H9 (cell line): Measurements from ENCODE around the gene ADGRA1. TPM values are rescaled to one million over a fixed set of nuclear protein-coding genes. Genes with fewer than 3 reads are reported as not detected.

Experiments used
- DNase-seq: peaks from one replicate; pipeline ENCODE4 v3.0.0-alpha.2; 2017
- H2AFZ ChIP-seq: one replicate; pipeline ENCODE4 v1.6.1; 2013; ENCODE audit warnings: mild to moderate bottlenecking, low read length, control low read depth, moderate library complexity
- H2AK5ac ChIP-seq: 2 replicates; pipeline ENCODE4 v1.6.1; 2013; ENCODE audit warnings: low read length, control low read depth, mixed read lengths; ENCODE audit not compliant: insufficient read length
- H2BK120ac ChIP-seq: one replicate; pipeline ENCODE4 v1.6.1; 2013; ENCODE audit warnings: low read depth, mild to moderate bottlenecking, low read length, control low read depth, inconsistent platforms; ENCODE audit not compliant: poor library complexity, severe bottlenecking
- H2BK12ac ChIP-seq: 2 replicates; pipeline ENCODE4 v1.6.1; 2013; ENCODE audit warnings: low read length, control low read depth, mixed read lengths, low read depth; ENCODE audit not compliant: insufficient read length
- H2BK15ac ChIP-seq: 2 replicates; pipeline ENCODE4 v1.6.1; 2013; ENCODE audit warnings: low read depth, low read length, control low read depth
- H2BK20ac ChIP-seq: one replicate; pipeline ENCODE4 v1.6.1; 2013; ENCODE audit warnings: low read depth, mild to moderate bottlenecking, low read length, control low read depth, inconsistent platforms; ENCODE audit not compliant: poor library complexity, severe bottlenecking
- H2BK5ac ChIP-seq: 2 replicates; pipeline ENCODE4 v1.6.1; 2013; ENCODE audit warnings: low read length, control low read depth, mixed read lengths; ENCODE audit not compliant: insufficient read length
- H3K14ac ChIP-seq: 2 replicates; pipeline ENCODE4 v1.6.1; 2013; ENCODE audit warnings: low read length, control low read depth; ENCODE audit not compliant: insufficient read depth
- H3K18ac ChIP-seq: 2 replicates; pipeline ENCODE4 v1.6.1; 2013; ENCODE audit warnings: low read depth, mild to moderate bottlenecking, mixed read lengths, low read length, control low read depth; ENCODE audit not compliant: insufficient read length
- H3K23ac ChIP-seq: 2 replicates; pipeline ENCODE4 v1.6.1; 2013; ENCODE audit warnings: low read length, control low read depth, mixed read lengths, low read depth; ENCODE audit not compliant: insufficient read length
- H3K23me2 ChIP-seq: 2 replicates; pipeline ENCODE4 v1.6.1; 2013; ENCODE audit warnings: low read depth, mild to moderate bottlenecking, mixed read lengths, low read length, control low read depth; ENCODE audit not compliant: insufficient read length, poor library complexity, severe bottlenecking
- H3K27ac ChIP-seq: 2 replicates; pipeline ENCODE4 v1.5.1; 2013; ENCODE audit warnings: low read length, control low read depth, mixed read lengths, low read depth; ENCODE audit not compliant: insufficient read length
- H3K27me3 ChIP-seq: 2 replicates; pipeline ENCODE4 v1.6.1; 2013; ENCODE audit warnings: low read length, control low read depth, inconsistent platforms; ENCODE audit not compliant: insufficient read depth
- H3K4ac ChIP-seq: 2 replicates; pipeline ENCODE4 v1.6.1; 2013; ENCODE audit warnings: low read depth, mild to moderate bottlenecking, control low read depth, inconsistent platforms, low read length, moderate library complexity
- H3K4me1 ChIP-seq: 2 replicates; pipeline ENCODE4 v1.6.1; 2013; ENCODE audit warnings: low read length, control low read depth, inconsistent platforms; ENCODE audit not compliant: insufficient read depth
- H3K4me2 ChIP-seq: 2 replicates; pipeline ENCODE4 v1.6.1; 2013; ENCODE audit warnings: low read length, control low read depth, mixed read lengths; ENCODE audit not compliant: insufficient read length, insufficient read depth
- H3K56ac ChIP-seq: 2 replicates; pipeline ENCODE4 v1.6.1; 2013; ENCODE audit warnings: low read depth, mild to moderate bottlenecking, mixed read lengths, low read length, control low read depth; ENCODE audit not compliant: insufficient read length
- H3K79me1 ChIP-seq: 2 replicates; pipeline ENCODE4 v1.6.1; 2013; ENCODE audit warnings: low read depth, mild to moderate bottlenecking, moderate library complexity, low read length, control low read depth, inconsistent platforms; ENCODE audit not compliant: insufficient read depth, poor library complexity, severe bottlenecking
- H3K79me2 ChIP-seq: 2 replicates; pipeline ENCODE4 v1.6.1; 2013; ENCODE audit warnings: low read length, control low read depth, inconsistent platforms; ENCODE audit not compliant: insufficient read depth
- H3K9ac ChIP-seq: 2 replicates; pipeline ENCODE4 v1.6.1; 2013; ENCODE audit warnings: low read length, control low read depth, mixed read lengths; ENCODE audit not compliant: insufficient read length; ENCODE audit errors: extremely low read depth
- H3K9me3 ChIP-seq: one replicate; pipeline ENCODE4 v1.6.1; 2013; ENCODE audit warnings: low read depth, low read length, inconsistent platforms; ENCODE audit not compliant: control insufficient read depth
- H3T11ph ChIP-seq: one replicate; pipeline ENCODE4 v1.6.1; 2013; ENCODE audit warnings: mild to moderate bottlenecking, low read length, control low read depth, inconsistent platforms
- H4K20me1 ChIP-seq: one replicate; pipeline ENCODE4 v1.6.1; 2013; ENCODE audit not compliant: control insufficient read depth, insufficient read length, insufficient read depth
- H4K5ac ChIP-seq: 2 replicates; pipeline ENCODE4 v1.6.1; 2013; ENCODE audit warnings: low read depth, mild to moderate bottlenecking, mixed read lengths, low read length, control low read depth; ENCODE audit not compliant: insufficient read length
- H4K8ac ChIP-seq: replicated peaks from 2 replicates; pipeline ENCODE4 v1.6.1; 2013; ENCODE audit warnings: low read length, control low read depth, mixed read lengths, low read depth; ENCODE audit not compliant: insufficient read length
- H4K91ac ChIP-seq: 2 replicates; pipeline ENCODE4 v1.6.1; 2013; ENCODE audit warnings: low read depth, mild to moderate bottlenecking, moderate library complexity, mixed read lengths, low read length, control low read depth; ENCODE audit not compliant: insufficient read length
- H3K27ac Mint-ChIP-seq, 3 experiments: 2 replicates in 2 of 3; 3 replicates in 1 of 3; pipeline ENCODE4 v1.8.0; 2020 to 2021; ENCODE audit warnings: mixed read lengths in 3 of 3, mild to moderate bottlenecking in 1 of 3, moderate library complexity in 1 of 3
- H3K27me3 Mint-ChIP-seq: 2 replicates; pipeline ENCODE4 v1.8.0; 2021; ENCODE audit warnings: low read depth, mild to moderate bottlenecking, moderate library complexity, mixed read lengths
- H3K36me3 Mint-ChIP-seq, 3 experiments: 2 replicates in 2 of 3; 3 replicates in 1 of 3; pipeline ENCODE4 v1.8.0; 2020 to 2021; ENCODE audit warnings: low read depth in 3 of 3, mixed read lengths in 3 of 3; ENCODE audit not compliant: insufficient read depth in 1 of 3
- H3K4me1 Mint-ChIP-seq, 2 experiments: 2 replicates each; pipeline ENCODE4 v1.8.0; 2020; ENCODE audit warnings: mixed read lengths in 2 of 2
- H3K4me3 Mint-ChIP-seq, 2 experiments: 2 replicates in 1 of 2; 3 replicates in 1 of 2; pipeline ENCODE4 v1.8.0; 2020 to 2021; ENCODE audit warnings: mild to moderate bottlenecking in 2 of 2, mixed read lengths in 2 of 2, moderate library complexity in 1 of 2
- H3K9me3 Mint-ChIP-seq, 2 experiments: 2 replicates in 1 of 2; 3 replicates in 1 of 2; pipeline ENCODE4 v1.8.0; 2020; ENCODE audit warnings: mild to moderate bottlenecking in 2 of 2, mixed read lengths in 2 of 2, moderate library complexity in 1 of 2
- CTCF ChIP-seq: fragments of 200-600 bp; sonication (generic); conservative IDR thresholded peaks from 3 replicates; pipeline ENCODE4 v1.8.0; 2021; ENCODE audit warnings: antibody characterized with exemption, mild to moderate bottlenecking
- WGBS: extraction: QIAGEN DNeasy Blood & Tissue Kit; methylation state at CpG from one replicate; pipeline ENCODE4 v1.1.7; 2013; ENCODE audit warnings: missing lambda C conversion rate, low lambda C conversion rate, mixed read lengths; ENCODE audit not compliant: insufficient read length; ENCODE audit errors: extremely low coverage; 5-methylcytosine and 5-hydroxymethylcytosine counted together
- total RNA-seq: library from RNA; stranded (reverse); gene quantifications from 2 replicates; pipeline ENCODE4 v1.2.1, GENCODE V29; 2021

Gene ADGRA1
- total RNA-seq, 1 experiment from 2014 or later, result 0.11 TPM

DNA sequence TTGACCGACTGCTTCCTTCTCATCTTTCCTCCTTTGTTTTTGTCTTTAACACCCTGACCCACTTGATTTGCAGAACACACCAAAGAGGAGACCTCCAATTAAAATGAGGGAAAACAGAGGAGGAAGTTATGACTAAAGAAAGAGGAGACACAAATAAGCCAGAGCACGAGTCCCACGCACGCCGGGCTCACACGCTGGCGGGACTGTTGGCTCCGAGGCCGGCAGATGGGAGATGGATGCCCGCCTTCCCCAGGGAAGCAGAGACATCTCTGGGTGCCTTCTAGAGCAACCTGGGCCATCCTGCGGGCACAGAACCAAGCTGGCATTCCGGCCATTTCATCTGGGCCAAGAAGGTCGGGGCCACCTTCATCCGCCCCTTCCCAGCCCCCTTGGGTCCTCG lies 5.6 kb downstream of the ADGRA1 start:
- Histone ChIP-seq H3K79me1 (no peaks in the 10 kb centered on the region), H3K4me1 (no peaks in the 10 kb centered on the region), H4K20me1 (peaks cover 4% of the 10 kb centered on the region), H3T11ph (no peak overlapping the region), H4K8ac (no peak overlapping the region), H3K14ac (no peak overlapping the region), H3K9me3 (no peaks in the 10 kb centered on the region), H3K23me2 (peaks cover 5% of the 10 kb centered on the region), H3K27me3 (peaks cover 6% of the 10 kb centered on the region; the same call in 1 of the 2 replicates), H2BK120ac (no peak overlapping the region), H4K91ac (no peak overlapping the region), H3K9ac (no peak overlapping the region), H3K56ac (no peak overlapping the region), H2BK5ac (no peak overlapping the region), H3K4me2 (no peak overlapping the region), H3K79me2 (no peaks in the 10 kb centered on the region), H3K23ac (no peak overlapping the region), H3K18ac (no peak overlapping the region), H3K27ac (no peak overlapping the region), H3K4ac (no peak overlapping the region), H2BK20ac (no peak overlapping the region), H2BK12ac (no peak overlapping the region), H4K5ac (no peak overlapping the region), H2BK15ac (no peak overlapping the region), H2AK5ac (no peak overlapping the region), H2AFZ (no peak overlapping the region)
- H3K4me1 Mint-ChIP-seq, result peaks cover 4% of the 10 kb centered on the region in 2 experiments; a peak in 2 of 4 replicates
- no CpG with 5 or more reads among the region's 15 CpGs for WGBS
- no peak for TF ChIP-seq CTCF
- peaks cover 55% of the 10 kb centered on the region for H3K27me3 Mint-ChIP-seq
- H3K36me3 Mint-ChIP-seq, result no peaks in the 10 kb centered on the region
- no peak for DNase-seq
- H3K4me3 Mint-ChIP-seq, result no peak overlapping the region
- H3K9me3 Mint-ChIP-seq, result no peaks in the 10 kb centered on the region
- H3K27ac Mint-ChIP-seq, result no peak overlapping the region
